OCI-M2 (cell line): ENCODE results near the gene CLEC4F.
"Not testable (repeated sequence)": the region's sequence is repeated elsewhere in the genome, so short reads cannot be mapped to it uniquely, and the experiment has no call there.

Source experiments
- DNase-seq: peaks from one replicate; lab custom pipeline; 2025; ENCODE audit not compliant: unreplicated experiment; lab: John Stamatoyannopoulos, UW

The CLEC4F gene

DNA sequence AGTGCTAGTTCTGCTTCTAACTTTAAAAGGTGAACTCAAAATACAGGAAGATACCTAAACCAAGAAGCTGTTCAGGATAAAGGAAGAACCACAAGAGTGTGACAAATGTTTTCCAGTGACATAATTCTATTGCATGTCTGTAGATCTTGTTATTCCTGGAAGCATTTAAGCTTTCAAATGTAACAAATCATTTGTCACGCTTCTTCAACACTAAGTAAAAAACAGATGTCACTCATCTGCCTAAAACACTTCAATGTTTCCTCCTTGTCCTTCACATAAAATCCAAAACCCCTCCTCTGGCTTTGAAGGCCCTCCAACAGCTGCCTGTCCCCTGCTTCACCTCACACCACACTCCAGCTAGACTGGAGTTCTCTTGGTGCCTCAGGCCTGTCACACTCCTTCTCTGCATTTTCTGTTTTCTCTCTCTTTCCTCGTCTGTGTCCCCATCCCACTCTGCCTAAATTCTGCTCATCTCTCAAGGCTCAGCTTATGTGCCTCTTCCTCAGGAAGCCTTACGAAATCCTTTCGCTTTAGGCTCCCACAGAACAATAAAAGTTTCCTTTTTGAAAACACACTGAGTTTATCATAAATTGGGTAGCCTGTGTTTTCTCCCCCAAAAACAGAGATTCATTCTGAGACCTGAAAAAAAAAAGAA, 6.4 kb upstream of the CLEC4F start:
- no peak for DNase-seq

DNA sequence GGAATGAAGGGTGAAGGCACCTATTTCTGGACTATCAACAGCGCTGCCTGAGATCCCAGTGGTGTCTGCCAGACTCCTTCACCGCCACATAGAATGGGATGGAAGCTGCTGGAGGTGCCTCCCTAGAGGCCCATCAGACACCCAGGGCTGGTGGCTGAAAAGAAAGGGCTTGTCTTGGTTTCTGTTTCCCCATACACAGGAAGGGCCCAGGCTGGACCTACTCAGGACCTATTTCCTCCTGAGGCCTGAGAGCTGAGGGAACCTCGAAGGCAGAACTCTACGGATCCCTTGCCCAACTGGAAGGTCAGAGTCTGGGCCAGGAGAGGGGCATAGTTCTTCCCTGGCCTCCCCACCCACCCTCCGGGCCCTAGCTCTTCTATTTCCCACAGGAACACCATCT, 2.9 kb upstream of the CLEC4F start:
- DNase-seq = no peak

DNA sequence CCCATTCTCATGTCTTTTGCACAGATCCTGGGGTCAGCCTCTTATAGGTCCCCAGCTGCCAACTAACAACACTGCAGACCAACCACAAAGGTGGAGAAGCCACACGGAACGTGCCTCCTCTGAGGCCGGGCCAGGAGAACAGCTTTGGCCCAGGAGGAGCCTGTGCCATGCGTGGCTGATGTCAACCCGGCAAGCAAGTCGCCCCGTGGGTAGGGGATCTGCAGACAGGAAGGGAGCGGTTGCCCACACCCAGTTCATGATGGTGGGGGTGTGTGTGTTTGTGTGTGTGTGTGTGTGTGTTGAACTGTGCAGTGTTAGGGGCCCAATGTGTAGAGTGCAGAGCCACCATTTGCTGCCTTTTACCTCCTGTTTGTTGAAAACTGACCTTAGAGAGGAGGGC, 2.4 kb upstream of the CLEC4F start:
- no peak for DNase-seq

DNA sequence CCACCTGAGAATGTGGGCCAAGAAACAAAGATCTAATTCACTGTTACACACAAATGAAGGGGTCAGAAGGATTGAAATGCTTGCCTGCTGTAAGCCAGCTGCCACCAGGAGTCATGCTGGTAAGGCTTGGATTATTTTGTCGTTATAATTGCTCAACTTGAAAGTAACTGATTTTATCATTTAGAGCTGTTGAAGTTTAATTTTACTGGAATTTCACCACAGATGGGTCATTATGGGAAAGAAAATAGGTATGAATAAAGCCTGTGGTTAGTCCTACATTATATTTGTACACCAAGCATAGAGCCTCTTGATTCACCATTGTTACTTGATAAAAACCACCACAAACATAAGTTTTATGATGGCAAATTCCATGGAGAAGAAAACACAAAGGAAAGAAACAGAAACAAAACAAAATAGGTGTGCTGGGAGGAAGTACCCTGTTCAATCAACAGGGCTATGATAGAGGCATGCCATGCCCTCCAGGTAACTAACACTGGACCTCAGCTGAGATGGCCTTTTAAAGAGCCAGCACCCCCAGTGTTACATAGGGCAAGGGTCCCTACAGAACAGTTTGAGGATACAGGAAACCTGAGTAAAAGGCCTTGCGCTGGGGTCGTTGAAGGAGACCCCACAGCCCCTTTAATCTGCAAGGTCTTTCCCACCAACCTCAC, 3.0 kb downstream of the CLEC4F start:
- DNase-seq = no peak

DNA sequence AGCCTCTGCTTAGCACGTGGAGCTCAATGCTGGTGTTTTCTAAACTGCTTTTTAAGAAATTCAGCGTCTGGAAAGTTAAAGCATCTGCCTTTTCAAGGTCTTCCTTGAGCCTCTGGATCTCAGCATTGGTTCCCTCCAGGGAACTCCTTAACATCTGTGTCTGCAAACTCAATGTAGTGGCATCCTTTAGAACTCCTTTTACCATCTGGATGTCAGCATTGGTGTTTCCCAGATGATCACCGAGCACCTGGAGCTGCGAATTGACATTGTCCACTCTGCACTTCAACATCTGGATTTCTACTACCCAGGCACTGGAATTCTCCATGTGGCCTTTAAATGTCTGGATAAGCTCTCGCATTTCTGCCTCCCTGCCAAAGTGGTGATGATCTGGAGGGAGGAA, 3.7 kb downstream of the CLEC4F start:
- DNase-seq = no peak

DNA sequence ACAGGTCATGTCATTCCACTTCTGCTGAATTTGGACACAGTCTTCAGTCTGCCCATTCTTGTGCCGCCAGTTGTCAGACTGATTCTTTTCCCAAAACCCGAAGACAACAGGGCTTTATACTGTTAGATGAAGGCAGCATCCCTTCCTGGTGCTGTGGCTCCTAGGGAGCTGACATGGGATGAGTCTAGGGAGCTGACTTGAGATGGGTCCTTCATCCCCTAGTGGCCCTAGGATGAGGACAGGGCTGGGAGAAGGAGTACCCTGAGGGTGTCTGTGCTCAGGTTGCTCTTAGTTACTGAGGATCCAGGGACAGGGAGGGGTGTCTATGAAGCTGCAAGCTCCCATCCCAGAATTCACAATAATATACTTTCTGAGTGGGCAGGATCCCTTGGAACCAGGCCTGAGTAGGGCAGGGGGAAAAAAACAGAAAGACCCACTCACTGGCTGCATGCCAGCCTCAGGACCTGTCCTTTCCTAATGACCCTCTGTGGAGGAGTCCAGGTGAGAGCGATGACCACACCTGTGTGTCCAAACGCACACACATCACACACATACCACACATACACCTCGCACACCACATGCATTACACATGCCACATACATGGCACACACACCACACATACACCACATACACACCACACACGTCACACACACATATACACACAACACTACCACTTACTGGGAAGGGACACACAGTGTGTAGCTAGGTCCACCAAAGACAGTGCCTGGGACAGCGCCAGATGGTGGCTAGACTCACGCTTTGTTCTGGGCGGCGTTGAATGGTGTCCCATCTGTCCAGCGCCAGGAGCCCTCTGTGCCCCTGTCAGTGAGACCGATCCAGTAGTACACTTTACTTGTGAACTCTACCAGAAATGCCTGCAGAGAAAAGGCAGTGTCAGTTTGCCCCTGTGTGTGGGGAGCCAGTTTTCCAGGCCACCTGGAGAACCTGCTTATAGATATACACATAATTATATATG, 11.1 kb downstream of the CLEC4F start:
- no peak for DNase-seq

DNA sequence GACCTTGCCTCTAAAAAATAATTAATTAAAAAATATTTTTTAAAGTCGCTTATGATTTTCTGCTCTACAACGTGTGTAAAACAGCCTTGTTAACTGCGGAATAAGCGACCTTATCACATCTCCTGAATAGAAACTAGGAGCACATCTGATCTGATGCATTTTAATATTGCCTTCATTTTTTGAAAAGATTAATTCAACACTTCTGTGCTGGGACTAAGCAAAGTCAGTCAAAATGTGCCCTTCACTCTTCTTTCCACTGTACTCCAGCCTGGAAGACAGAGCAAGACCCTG, 12.6 kb downstream of the CLEC4F start:
- no peak for DNase-seq

DNA sequence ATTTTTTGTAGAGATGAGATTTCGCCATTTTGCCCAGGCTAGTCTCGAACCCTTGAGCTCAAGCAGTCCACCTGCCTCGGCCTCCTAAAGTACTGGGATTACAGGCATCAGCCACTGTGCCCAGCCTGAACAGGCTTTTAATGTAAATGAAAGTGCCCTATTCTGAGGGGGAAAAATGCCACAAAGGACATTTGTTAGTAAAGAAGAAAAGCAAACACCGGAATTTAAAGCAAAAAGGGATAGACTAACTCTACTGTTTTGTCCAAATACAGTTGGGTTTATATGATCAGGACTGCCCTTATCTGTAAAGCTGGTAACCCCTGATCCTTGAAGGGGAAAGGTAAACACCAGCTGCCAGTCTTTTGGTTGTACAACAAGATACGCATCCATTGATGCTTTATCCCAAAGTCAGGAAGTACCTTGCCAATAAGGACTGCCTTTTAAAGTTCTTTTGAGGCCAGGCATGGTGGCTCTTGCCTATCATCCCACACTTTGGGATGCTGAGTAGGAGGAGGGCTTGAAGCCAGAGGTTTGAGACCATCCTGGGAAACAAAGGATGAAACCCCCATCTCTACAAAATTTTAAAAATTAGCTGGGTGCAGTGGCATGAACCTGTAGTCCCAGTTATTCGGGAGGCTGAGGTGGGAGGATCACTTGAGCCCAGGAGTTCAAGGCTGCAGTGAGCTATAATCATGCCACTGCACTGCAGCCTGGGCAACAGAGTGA, 13.1 kb downstream of the CLEC4F start:
- DNase-seq = no peak

DNA sequence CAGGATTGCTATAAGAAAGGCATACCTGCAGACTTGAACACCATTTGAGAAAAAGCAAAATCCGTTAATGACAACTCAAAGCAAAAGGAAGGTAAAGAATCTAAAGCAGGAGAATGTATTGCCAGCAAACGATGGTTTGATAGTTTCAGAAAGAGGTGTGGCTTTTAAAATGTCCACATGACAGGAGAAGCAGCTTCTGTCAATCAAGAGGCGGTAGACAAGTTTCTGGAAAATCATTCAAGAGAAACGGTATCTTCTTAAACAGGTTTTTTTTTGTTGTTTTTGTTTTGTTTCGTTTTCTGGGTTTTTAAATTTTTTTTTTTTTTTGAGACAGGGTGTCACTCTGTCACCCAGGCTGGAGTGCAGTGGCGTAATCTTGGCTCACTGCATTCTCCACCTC, 13.8 kb downstream of the CLEC4F start:
- no peak for DNase-seq

DNA sequence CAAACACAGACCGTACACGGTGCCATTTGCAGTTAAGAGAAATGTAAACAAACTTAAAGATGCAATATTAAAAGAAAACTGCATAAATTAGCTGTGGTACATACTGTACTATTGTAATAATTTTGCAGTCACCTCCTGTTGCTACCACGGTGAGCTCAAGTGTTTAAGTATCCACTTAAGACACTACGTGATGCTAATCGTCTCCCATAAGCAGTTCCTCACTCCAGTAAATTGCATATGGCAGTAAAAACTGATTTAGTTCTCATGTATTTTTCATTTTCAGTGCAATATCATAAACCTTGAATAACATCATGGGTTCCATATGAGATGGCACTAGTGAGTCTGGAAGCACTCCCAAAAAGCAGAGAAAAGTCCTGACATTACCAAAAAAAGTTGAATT, 14.4 kb downstream of the CLEC4F start:
- DNase-seq = no peak

DNA sequence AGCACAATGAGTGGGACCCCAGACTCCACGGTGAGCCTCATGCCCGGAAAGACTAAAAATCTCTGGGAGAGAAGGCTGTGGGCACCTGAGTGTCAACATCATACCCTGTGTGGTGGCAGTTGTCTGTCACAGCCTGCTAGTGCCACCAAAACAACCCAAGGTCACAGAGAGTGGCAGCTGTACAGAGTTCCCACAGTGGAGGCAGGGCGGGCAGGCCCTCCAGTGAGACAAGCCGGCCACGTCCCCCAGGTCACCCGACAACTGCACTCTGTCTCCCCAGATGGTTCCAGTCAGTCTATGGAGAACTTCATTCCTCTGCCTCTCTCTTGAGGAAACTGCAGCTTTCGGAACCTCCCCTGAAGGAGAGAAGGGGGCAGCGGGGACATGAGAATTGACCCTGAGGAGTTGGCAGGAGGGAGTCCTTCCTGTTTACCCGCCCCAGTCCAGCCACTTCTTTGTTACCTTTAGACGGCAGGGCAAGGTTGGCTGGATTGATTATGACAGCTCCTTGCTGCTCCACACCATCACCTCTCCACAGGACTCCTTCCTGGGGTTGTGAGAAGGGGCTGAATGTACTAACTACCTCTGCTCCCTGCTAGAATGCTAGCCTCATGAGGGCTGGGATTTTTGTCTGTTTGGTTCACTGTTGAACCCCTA, 18.7 kb downstream of the CLEC4F start:
- no peak for DNase-seq

DNA sequence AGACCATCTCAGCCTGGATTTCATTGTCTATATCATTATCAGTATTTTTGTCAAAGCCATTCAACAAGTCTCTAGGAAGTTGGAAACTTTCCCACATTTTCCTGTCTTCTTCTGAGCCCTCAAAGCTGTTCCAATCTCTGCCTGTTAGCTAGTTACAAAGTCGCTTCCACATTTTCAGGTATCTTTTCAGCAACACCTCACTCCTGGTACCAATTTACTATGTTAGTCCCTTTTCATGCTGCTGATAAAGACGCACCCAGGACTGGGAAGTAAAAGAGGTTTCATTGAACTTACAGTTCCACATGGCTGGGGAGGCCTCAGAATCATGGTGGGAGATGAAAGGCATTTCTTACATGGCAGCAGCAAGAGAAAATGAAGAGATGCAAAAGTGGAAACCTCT, 20.7 kb downstream of the CLEC4F start:
- no peak for DNase-seq

DNA sequence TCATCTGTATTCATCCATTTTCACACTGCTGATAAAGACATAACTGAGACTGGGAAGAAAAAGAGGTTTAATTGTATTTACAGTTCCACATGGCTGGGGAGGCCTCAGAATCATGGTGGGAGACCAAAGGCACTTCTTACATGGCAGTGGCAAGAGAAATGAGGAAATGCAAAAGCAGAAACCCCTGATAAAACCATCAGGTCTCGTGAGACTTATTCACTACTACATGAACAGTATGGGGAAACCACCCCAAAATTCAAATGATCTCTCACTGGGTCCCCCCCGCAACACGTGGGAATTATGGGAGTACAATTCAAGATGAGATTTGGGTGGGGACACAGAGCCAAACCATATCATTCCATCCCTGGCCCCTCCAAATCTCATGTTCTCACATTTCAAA, 22.4 kb downstream of the CLEC4F start:
- not testable (repeated sequence) for DNase-seq

DNA sequence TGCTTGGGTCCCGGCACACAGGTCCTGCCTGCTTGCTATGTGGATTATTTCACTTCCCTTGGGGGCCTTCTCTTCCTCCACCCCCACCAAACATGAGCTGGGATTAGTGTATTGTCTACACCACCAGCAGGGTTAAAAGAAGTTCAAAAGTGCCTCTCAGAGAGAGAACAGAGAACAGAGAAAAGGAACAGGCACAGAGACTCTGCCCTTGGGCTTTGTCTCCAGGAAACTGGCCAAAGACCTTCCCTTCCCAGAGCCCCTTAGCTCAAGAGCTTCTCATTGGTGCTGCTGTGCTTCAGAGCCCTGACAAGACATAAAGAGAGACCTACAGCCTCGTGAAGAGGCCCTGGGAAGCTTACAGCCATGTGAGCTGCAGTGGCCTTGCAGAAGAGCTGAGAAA, 22.9 kb downstream of the CLEC4F start:
- DNase-seq = no peak

DNA sequence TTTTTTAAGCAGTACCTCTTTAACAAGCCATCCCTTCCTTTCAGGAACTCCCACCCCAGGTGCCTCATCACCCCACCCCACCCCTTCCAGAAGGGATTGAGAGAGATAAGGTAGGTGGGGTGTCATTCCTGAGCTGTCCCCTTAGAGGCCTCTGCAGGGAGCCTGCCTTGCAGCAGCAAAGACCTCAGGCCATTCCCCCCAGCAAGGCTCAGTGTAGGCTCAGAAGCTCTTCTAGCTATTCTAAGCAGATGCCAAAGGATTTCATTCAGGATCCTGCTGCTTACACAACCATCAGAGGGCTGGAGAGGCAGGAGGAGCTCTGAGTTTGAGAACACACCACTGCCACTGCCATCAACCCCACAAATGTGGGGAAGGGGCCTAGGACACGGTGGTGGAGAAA, 24.1 kb downstream of the CLEC4F start:
- DNase-seq = no peak

DNA sequence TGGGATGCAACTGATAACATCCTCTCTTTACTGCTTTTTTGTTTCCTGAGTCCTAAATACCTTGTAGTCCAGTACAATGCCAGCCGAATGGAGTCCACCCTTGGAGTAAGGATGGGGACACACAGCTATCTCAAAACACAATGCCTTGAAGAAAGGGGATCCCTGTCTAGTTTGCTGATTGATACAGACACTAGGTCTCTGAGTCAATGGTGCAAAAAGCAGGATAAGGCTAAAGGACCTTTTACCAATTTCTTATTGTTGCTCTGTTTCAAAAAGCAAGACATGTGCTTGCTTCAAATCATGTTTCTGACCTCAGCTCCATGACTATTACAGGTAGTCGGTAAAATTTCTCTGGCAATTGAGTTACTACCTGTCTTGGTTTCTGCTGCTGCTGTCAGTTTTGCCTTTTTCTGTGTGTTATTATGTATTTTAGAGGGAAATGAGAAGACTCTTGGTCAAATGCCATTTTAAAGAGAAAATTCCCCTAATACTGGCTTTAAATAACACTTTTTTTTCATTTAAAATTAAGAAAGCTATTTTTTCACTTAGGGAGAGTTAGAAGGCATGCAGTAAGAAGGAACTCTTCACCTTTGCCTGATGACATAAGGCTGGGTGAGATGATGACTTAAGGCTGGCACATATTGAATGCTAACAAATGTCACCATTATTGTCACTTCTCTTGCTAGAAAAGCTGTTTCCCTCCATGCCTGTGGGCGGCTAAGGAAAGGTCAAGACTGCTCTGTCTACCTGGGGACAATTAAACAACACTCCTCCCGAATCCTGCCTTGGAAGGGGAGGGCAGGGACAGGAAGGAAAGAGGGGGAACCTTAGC, 25.0 kb downstream of the CLEC4F start:
- DNase-seq = no peak

DNA sequence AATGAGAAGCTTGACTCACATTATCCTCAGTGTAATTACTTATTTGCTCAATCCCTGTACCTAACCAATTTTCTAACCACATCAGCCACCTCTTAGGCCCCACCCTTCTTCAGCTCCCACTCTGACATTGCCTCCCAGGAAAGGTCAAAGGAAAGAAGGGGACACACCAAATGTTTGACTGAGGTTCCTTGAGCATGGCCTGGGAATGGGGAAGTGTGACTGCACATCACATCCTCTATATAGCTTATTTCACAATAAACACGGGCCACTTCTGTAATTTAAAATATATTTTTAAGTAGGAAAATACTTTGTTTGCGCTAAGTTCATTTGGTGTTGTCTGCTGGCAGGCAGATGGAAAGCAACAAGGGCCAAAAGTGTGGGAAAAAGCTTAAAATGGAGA, 26.9 kb downstream of the CLEC4F start:
- DNase-seq = no peak

DNA sequence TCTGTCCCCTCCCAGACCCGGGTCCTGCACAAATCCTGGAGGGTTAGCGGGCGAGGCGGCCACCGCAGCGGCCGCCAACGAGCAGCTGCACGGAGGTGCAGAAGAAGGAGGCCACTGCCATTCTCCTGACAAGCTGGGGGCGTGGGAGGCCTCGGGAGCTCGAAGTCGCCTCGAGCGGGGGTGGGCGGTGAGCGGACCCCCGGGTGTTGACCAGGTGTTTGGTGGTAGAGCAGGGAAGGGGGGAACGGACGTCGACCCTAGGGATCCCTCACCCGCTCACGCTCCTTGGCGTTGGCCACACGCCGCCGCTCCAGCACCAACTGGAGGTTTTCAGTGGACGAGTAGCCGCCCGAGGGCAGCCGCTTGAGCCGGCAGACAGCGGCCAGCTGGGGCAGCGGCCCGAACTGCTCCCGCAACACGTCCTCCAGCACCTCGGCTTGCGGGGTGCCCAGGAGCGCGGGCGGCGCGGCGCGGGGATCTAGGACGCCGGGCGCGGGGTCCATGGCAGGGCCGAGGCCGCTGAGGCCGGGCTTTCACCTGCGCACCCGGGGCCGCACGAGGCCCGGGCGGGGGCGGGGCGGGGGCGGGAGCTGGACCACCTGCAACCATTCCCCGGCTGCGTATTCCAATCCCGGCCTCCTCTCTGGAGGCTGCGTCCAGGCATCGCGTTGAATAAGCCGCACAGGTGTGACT, 30.1 kb downstream of the CLEC4F start, which contains the start of gene FIGLA:
Gene FIGLA (minus strand): TSS at position 508 of the 693 bp plus-strand sequence. CDS start 5 bp downstream, at position 503.
- no peak for DNase-seq
